ENCODE results near the gene LSMEM2.

The LSMEM2 gene

DNA sequence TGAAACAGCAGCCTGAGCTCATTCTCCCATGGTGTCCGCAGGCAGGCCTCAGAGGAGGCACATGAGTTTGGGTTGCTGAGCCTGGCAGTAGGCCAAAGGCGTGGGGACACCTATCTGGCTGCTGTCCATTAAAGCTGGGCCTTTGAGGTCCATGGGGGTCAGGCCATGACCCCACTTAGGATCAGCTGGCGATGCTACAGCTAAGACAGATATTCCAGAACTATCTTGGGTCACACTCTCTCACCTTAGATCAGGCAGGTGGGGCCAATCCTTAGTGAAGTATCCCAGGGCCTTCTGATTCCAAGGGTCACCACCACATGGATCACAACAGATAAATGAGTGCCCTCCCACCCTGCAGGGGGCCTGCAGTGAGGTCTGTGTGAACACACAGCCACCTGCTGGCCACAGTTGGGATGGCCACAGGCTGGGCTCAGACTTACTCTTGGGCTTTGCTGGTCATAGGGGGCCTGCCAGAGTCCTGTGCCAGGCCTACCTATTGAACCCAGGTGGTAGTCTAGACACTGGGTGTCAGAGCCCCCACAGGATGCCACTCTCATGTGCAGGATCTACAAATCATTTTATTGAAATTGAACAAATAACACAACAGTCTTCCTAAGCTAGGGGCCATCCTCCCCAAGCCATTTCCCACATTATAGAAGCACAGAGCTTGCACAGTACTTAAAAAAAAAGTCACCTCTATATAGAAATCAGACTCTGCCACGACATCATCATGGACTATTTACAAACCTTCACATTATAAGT lies 45.6 kb downstream of the LSMEM2 start:
- DNase-seq: peak; percentile 79

DNA sequence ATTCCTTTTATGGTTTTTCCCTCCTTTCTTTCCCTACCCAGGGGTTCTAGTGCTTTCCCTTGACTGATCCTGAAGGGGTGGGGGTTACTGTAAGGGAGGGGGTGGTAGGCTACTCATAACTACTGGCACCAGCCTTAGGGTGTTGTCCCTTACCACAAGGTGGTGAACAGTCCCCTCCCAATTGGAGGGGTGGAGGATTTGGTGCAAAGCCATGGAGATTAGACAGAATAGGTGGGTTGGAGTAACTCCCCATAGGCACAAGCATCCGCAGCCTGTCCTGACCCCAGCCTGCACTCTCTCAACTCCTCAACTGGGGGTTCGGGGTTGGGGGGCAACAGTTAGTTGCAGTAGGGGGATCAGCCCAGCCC lies 46.2 kb downstream of the LSMEM2 start:
- peak; percentile 19 for DNase-seq

DNA sequence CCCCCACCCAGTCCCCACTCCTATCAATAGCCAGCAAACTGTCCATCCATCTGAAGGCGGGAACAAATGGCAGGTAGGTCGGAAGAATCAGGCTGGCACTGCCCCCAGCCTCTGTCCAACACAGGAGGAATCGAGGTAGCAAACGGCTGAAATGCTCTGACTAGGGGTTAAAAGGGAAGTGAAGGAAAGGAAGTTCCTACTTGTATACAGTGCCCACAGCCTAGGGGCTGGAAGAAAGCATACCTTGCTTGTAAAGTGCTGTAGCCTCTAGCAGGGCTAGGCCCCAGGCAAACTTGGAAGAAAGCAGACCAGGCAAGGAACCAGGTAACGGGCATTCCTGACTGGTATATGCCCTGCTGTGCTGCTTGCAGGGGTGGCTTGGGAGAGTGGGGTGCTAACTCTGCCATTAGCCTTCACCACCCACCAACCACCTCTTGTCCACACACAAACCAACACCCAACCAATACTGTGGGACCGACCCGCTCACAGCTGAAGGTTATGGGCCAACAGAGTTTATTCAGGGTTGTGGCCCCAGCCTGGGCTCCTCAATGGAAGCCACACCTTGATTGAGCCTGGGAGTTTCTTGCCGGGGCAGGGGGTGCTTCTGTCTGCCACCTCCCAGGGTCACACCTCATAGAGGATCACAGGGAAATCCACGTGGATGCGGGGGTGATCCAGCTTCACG lies 46.8 kb downstream of the LSMEM2 start:
- no peak for DNase-seq

DNA sequence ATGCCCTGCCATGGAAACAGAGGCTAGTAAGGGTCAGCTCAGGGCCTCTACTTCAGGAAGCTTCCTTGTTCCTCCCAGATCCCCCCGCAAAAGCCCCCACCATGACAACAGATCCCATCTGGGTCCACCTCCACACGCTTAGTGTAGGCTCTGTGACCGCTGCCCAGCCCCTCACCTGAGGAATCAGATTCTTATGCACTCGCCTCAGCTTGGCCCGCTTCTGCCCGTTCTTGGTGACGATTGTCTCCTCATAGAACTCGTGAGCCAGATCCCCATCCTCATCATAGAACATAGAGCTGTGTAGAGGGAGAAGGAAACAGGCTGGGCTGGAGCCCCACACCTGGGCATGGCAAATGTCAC lies 47.3 kb downstream of the LSMEM2 start:
- DNase-seq: no peak

DNA sequence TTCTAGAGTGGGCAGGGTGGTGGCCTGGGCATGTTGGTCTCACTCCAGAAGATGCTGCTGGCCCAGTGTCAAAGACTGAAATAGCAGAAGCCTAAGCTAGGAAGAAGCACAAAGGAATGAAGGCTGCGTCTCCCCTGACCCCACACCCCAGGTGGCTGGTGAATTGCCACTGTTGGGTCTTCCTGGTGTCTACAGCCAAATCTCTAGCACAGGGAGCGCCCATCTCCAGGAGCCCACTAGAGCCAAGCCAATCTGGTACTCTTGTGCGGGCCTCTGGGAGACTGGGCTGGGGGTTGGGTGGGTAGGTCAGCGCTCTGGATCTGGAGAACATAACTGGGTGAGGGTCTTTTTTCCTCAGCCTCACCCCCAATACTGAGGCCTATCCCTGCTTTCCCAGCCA lies 48.2 kb downstream of the LSMEM2 start:
- peak; percentile 27 for DNase-seq

DNA sequence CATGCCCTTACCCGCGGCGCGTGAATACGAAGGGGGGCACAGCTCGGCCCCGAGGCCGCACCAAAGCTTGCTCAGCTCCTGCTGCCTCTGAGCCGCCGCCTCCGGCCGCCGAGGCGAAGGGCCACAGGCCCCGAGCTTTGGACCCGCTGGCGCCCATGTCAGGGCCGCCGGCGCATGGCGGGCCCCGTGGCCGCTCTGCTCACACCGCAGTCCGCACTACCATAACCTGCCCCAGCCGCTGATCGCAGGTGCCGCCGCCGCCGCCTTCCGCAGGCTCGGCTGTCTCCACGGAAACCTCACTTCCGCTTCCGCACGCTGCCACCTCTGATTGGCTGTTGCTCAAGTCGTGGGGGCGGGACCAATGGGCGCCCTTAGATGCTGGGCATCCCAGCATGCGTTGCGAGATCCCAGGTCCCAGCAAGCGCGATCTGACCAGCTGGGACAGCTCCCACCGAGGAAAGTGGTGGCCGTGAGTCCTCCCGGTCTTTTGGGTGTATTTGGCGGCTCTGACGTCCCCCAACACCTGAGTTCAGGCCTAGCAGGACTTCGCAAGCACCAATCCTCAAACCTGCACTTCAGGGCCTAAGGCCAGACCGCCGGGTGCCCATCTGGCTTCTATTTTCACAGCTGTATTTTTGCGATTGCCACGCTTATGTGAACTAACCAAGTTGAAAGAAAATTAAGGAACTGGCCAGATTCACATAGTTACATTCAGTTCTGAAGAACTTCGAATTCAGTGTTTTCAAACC lies 49.2 kb downstream of the LSMEM2 start, which contains the start of gene TUSC2:
TUSC2 (minus strand) TSS at position 281 of the 749 bp plus-strand sequence; CDS start at position 157, 124 bp downstream.
- peak; percentile 97 for DNase-seq

DNA sequence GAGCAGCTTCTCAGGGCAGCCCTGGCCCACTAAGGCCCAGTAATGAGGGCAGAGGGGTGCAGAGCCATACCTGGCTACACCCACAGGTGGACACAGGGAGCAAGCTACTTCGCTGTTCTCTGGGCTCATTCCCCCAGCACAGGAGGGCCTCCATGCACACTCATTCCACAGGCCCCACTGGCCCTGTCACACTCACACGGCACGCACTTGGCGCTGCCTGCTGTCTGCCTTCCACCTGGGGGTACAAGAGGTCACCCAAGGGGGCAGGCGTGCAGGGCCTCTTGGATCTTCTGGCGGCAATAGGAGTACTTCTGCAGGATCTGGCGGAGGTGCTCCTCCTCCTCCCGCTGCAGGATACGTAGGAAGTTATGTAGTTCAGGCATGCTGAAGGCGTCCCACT lies 51.4 kb downstream of the LSMEM2 start:
- DNase-seq: no peak

DNA sequence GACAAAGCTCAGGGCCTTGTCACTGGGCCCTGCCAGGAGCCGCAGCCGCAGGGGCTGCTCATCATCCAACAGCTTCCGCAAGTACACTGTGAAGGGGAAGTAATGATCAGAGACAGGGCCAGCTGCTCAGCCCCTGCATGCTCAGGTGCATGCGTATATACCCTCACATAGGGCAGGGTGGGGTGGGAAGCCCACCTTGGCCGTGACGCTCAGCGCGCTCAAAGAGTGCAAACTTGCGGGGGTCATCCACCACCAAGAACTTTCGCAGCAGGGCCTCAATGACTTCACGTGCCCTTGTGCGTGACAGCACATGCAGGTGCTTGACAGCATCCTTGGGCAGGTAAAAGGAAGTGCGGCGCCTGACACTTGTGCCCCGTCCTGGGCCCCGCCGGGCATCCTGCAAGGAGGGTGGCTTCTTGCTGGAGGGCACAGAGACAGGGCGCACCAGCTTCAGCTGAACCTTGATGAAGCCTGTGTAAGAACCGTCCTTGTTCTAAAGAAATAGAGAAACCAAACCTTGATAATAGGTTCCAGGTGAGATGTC lies 52.5 kb downstream of the LSMEM2 start:
- no peak for DNase-seq

DNA sequence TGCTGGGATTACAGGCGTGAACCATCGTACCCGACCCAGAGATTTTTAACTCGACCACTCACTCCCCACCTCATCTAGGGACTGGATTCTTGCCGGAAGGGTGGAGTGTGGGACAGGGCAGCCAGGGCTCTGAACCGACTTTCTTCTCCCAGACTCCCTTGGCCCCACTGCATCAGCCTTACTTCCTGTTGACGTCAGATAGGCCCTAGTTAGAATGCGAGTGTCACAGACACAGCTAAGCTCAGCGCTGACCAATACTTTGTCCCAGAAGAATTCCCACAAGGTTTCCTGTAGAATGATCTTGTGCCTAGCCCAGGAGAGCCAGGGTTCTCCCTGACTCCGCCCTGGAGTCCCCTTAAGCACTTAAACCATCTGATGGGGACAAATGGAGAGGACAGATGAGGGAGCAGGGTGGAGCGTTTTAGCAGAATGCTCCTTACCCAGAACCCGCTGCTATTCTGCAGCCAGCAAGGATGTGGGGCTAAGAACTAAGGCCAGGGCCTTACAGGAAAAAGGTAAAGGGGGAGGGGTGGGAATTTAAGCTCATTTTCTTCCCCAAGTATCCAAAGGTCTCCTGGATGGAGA lies 54.9 kb downstream of the LSMEM2 start:
- DNase-seq: no peak

DNA sequence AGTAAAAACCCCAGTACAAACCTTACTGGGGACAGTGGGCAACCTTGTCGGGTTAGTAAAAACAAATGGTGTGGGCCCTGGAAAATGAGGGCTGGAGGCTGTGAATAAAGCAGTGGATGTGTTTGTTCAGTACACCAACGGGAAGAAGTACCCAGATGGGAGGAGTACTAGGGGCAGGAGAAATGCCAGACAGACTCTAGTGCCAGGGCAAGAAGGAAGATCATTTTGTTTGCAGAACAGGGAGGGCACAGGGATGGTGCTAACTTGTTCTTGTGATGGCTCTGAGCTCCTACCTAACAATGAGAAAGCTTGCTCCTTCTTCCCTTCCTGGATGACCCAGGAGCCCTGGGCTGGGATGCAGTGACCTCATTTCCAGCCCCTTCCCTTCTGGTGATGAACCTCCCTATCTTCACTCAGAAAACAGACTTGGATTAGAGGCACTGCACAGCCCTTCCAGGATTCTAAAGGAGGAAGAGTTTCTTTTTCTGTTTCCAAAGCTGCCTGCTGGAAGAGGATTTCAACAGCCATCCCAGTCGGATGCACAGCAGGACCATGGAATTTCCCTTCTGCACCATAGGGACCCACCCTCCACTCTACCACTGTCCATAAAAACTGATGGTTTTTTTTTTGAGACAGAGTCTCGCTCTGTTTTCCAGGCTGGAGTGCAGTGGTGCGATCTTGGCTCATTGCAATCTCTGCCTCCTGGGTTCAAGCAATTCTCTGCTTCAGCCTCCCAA lies 55.6 kb downstream of the LSMEM2 start:
- DNase-seq: no peak

DNA sequence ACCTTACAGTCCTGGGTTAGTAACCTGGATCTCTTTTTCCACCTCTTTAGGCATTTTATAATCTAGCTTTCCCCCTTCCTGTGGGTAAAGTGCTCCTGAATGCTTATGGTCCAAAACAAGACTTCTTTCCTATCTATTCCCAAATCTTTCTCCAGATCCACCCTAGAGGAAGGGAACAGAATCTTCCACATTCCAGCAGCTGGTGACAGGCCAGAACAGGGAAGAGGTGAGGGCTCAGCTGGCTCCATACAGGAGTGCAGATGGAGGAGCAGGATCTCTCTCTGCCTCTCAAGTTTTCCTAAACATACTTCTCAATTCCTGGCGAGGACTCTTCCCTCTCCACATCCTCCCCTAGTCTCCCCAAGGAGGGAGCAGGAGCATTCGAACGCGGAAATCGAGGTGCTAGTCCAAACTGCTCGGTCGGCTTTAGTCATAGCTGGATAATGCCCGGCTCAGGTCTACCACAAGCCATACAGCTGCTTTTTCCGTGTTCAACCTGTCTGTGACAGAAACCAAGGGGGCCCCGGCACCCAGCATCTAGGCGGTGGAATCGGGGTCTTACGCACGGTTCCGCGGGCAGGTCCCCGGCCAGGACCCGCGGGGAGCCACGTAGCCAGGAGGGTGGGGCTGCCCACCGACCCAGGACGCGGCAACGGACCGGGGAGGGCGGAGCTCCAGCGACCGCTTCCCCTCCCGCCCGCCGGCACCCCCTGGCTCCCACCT lies 57.7 kb downstream of the LSMEM2 start:
- no peak for DNase-seq

DNA sequence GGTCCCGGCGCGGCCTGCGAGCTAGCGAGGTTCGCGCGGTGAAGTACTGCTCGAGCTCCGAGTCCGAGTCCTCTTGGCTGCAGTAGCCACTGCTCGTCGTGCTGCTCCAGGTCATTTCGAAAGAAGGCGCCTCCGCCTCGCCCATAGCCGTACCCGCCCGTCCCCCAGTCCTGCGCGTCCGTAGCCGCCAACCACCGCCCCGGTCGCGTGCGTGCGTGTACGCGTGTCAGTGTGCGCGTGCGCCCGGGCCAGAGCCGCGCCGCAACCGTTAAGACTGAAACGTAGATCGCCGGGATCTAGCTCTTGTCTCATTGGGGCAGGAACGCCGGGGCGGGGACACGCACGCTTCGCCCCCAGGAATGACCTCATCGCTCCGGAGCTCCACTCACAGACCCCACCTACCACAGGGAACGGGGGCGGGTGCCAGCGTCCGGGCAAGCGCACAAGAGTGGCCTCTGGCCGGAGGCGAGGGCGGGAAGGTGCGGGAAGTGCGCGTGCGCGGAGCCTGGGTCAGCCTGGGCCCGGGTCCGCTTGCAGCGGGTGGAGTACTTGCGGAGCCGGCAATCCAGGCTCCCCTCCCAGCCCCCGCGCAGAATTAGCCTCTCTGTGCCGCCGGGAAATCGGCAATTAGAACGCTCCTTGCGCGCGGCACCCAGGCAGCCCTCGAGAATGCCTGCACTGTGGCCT lies 58.4 kb downstream of the LSMEM2 start:
- peak; percentile 100 for DNase-seq

Measured in femur (tissue), 1 donor.